Upper lobe of left lung (tissue), 4 donors: ENCODE results near the gene SEMA4A.

Experiments used
- POLR2A ChIP-seq, 4 donors: fragments of 450-650 bp; IDR thresholded peaks; one replicate each; pipeline ENCODE4 v1.5.1; 2016 to 2017; ENCODE audit warnings: antibody characterized with exemption in 4 of 4, mild to moderate bottlenecking in 2 of 4
- TF ChIP-seq, protein P1 (sequence below), 6 experiments: fragments of 450-650 bp in 4 of 6; fragments of 200-600 bp in 2 of 6; sonication (generic) in 2 of 6; IDR thresholded peaks; one replicate each; pipeline ENCODE4 v1.5.1; 2016 to 2019; ENCODE audit warnings: antibody characterized with exemption in 6 of 6

DNA sequence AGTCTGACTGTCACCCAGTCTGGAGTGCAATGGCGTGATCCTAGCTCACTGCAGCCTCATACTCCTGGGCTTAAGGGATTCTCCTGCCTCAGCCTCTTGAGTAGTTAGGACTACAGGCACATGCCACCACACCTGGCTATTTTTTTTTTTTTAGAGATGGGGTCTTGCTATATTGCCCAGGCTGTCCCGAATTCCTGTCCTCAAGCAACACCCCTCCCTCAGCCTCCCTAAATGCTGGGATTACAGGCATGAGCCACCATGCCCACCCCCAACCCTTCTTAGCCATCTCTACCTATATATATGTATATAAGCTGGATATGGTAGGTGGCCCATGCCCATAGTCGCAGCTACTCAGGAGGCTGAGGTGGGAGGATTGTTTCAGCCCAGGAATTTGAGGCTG is 27.1 kb downstream of the SEMA4A start:
- TF ChIP-seq, protein P1, sequence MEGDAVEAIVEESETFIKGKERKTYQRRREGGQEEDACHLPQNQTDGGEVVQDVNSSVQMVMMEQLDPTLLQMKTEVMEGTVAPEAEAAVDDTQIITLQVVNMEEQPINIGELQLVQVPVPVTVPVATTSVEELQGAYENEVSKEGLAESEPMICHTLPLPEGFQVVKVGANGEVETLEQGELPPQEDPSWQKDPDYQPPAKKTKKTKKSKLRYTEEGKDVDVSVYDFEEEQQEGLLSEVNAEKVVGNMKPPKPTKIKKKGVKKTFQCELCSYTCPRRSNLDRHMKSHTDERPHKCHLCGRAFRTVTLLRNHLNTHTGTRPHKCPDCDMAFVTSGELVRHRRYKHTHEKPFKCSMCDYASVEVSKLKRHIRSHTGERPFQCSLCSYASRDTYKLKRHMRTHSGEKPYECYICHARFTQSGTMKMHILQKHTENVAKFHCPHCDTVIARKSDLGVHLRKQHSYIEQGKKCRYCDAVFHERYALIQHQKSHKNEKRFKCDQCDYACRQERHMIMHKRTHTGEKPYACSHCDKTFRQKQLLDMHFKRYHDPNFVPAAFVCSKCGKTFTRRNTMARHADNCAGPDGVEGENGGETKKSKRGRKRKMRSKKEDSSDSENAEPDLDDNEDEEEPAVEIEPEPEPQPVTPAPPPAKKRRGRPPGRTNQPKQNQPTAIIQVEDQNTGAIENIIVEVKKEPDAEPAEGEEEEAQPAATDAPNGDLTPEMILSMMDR (IDR thresholded peaks at IDR 0.05) = no peak
- TF ChIP-seq POLR2A (IDR thresholded peaks at IDR 0.05) = no peak
